Endothelial cell (in vitro differentiated cells): Measurements from ENCODE around the gene KLRC2. TPM values are rescaled to one million over a fixed set of nuclear protein-coding genes. Genes with fewer than 3 reads are reported as not detected.
"Not testable (repeated sequence)": the region's sequence is repeated elsewhere in the genome, so short reads cannot be mapped to it uniquely, and the experiment has no call there.

ENCODE experiments used
- DNase-seq: peaks from one replicate; pipeline ENCODE4 v3.0.0; 2021; ENCODE audit warnings: low spot score
- H3K27ac Mint-ChIP-seq: one replicate; pipeline ENCODE4 v1.8.0; 2021; ENCODE audit warnings: mixed read lengths, inconsistent platforms; ENCODE audit not compliant: unreplicated experiment
- H3K27me3 Mint-ChIP-seq: one replicate; pipeline ENCODE4 v1.8.0; 2021; ENCODE audit warnings: mild to moderate bottlenecking, moderate library complexity, mixed read lengths, inconsistent platforms; ENCODE audit not compliant: unreplicated experiment
- H3K36me3 Mint-ChIP-seq: one replicate; pipeline ENCODE4 v1.8.0; 2021; ENCODE audit warnings: mild to moderate bottlenecking, low read depth, mixed read lengths, inconsistent platforms; ENCODE audit not compliant: unreplicated experiment
- H3K4me1 Mint-ChIP-seq: one replicate; pipeline ENCODE4 v1.8.0; 2021; ENCODE audit warnings: mild to moderate bottlenecking, mixed read lengths, inconsistent platforms; ENCODE audit not compliant: unreplicated experiment
- H3K4me3 Mint-ChIP-seq: one replicate; pipeline ENCODE4 v1.8.0; 2021; ENCODE audit warnings: mild to moderate bottlenecking, mixed read lengths, inconsistent platforms; ENCODE audit not compliant: unreplicated experiment
- H3K9me3 Mint-ChIP-seq: one replicate; pipeline ENCODE4 v1.8.0; 2021; ENCODE audit warnings: mixed read lengths, inconsistent platforms; ENCODE audit not compliant: unreplicated experiment
- total RNA-seq: library from RNA; stranded (reverse); fragmentation: NEBNext Ultra II Directional; extraction: Animal tissue kit (Norgen Biotek cat#: 25700); gene quantifications from one replicate; pipeline ENCODE4 v1.2.1, GENCODE V29; 2021; ENCODE audit not compliant: unreplicated experiment
- TF ChIP-seq, protein P1 (sequence below): fragments of 200-600 bp; sonication (generic); IDR thresholded peaks from one replicate; pipeline ENCODE4 v1.5.0; 2021; ENCODE audit warnings: antibody characterized with exemption; ENCODE audit not compliant: unreplicated experiment

Gene KLRC2
- total RNA-seq, 1 donor from 2014 or later = not detected

DNA sequence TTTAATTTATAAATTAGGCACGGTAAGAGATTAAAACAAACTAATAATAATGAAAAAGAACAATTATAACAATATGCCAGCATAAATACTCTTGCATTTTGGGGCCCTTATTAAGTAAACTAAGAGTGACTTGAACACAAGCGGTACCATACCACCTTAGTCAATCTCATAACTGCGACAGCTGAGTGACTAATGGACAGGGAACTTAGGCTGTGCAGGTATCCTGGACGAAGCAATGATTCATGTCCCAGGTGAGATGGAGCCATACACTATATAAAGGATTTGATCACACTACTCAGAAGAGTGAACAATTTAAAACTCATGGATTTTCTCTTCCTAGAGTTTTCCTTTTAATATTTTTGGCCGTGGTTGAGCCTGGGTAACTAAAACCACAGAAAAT, 30.5 kb downstream of the KLRC2 start:
- Mint-ChIP-seq H3K27ac (no peak overlapping the region), H3K4me3 (no peak overlapping the region), H3K27me3 (no peaks in the 10 kb centered on the region)

DNA sequence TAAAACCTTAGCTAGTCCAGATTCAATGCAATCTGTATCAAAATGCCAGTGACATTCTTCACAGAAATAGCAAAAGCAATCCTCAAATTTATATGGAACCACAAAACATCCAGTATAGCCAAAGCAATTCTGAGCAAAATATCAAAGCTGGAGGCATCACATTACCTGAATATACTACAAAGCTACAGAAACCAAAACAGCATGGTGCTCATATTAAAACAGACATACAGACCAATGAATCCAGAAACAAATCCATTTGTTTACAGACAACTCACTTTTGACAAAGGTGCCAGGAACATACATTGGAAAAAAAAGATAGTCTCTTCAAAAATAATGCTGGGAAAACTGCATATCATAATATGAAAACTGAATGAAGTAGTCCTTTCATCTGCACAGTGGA, 31.0 kb downstream of the KLRC2 start:
- H3K4me1 Mint-ChIP-seq = peaks cover 6% of the 10 kb centered on the region
- TF ChIP-seq, protein P1, sequence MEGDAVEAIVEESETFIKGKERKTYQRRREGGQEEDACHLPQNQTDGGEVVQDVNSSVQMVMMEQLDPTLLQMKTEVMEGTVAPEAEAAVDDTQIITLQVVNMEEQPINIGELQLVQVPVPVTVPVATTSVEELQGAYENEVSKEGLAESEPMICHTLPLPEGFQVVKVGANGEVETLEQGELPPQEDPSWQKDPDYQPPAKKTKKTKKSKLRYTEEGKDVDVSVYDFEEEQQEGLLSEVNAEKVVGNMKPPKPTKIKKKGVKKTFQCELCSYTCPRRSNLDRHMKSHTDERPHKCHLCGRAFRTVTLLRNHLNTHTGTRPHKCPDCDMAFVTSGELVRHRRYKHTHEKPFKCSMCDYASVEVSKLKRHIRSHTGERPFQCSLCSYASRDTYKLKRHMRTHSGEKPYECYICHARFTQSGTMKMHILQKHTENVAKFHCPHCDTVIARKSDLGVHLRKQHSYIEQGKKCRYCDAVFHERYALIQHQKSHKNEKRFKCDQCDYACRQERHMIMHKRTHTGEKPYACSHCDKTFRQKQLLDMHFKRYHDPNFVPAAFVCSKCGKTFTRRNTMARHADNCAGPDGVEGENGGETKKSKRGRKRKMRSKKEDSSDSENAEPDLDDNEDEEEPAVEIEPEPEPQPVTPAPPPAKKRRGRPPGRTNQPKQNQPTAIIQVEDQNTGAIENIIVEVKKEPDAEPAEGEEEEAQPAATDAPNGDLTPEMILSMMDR = no peak
- no peaks in the 10 kb centered on the region for H3K9me3 Mint-ChIP-seq
- no peak overlapping the region for H3K4me3 Mint-ChIP-seq
- no peak for DNase-seq
- no peaks in the 10 kb centered on the region for H3K36me3 Mint-ChIP-seq
- no peak overlapping the region for H3K27ac Mint-ChIP-seq
- H3K27me3 Mint-ChIP-seq = no peaks in the 10 kb centered on the region

More for the DNA sequence above, 30.5 kb downstream of the KLRC2 start:
- Mint-ChIP-seq H3K4me1 (peaks cover 6% of the 10 kb centered on the region), H3K9me3 (no peaks in the 10 kb centered on the region), H3K36me3 (no peaks in the 10 kb centered on the region)
- TF ChIP-seq, protein P1 = no peak
- DNase-seq = no peak

DNA sequence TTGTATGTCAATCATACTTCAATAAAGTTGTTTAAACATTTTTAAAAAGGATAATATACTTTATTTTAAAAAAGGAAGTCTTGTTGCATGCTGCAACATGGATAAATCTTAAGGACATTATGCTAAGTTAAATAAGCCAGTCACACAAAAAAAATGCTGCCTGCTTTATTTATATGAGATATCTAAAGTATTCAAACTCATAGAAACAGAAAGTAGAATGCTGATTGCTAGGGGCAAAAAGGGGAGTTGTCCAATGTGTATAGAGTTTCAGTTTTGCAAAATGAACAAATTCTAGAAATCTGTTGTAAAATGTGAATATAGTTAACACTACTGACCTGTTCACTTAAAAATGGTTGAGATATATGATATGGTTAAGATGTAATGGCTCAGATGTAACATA, 35.0 kb downstream of the KLRC2 start:
- no peaks in the 10 kb centered on the region for H3K27me3 Mint-ChIP-seq
- H3K9me3 Mint-ChIP-seq = no peaks in the 10 kb centered on the region
- DNase-seq = no peak
- no peaks in the 10 kb centered on the region for H3K4me1 Mint-ChIP-seq
- no peak overlapping the region for H3K27ac Mint-ChIP-seq
- TF ChIP-seq, protein P1 = no peak
- H3K4me3 Mint-ChIP-seq = no peak overlapping the region
- no peaks in the 10 kb centered on the region for H3K36me3 Mint-ChIP-seq

DNA sequence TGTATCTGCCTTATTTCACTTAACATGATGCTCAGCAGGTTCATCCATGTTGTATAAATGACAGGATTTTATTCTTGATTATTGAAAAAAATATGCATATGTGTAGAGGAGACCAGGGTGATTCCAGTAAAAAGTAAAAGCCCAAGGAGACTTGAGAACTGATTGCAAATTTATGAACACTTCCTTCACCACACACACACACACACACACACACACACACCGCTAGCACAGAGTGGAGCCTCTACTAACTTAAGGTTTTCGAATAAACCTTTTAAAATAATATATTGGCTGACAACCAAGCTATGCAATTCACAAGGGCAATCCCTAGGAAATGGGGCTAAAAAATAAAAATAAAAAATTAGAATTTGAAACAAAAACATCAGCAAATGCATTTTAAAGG, 37.6 kb downstream of the KLRC2 start:
- H3K9me3 Mint-ChIP-seq = no peaks in the 10 kb centered on the region
- no peaks in the 10 kb centered on the region for H3K27me3 Mint-ChIP-seq
- TF ChIP-seq, protein P1 = no peak
- H3K27ac Mint-ChIP-seq = no peak overlapping the region
- no peak overlapping the region for H3K4me3 Mint-ChIP-seq
- no peaks in the 10 kb centered on the region for H3K36me3 Mint-ChIP-seq
- DNase-seq = no peak
- no peaks in the 10 kb centered on the region for H3K4me1 Mint-ChIP-seq

DNA sequence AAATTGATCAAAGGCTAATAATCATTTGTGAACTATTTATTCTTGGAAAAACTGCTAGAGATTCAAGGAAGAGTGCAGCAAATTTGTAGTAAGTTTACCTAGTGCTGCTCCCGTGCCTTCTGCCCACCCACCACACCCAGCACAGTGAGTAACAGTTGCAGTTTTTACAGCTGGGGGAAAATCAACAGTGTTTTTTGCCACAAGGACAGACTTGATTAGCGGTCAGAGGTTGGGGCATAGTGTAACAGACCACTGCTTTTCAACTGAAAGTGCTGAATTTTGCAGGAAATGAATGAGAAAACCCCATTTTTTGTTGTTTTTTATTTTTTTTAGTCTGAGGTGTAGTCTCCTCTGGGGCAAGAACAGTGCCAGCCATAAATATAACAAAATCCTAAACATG, 38.5 kb downstream of the KLRC2 start:
- no peak for DNase-seq
- TF ChIP-seq, protein P1 = no peak
- H3K4me1 Mint-ChIP-seq = no peaks in the 10 kb centered on the region
- H3K27ac Mint-ChIP-seq = no peak overlapping the region
- H3K27me3 Mint-ChIP-seq = no peaks in the 10 kb centered on the region
- no peaks in the 10 kb centered on the region for H3K36me3 Mint-ChIP-seq
- no peak overlapping the region for H3K4me3 Mint-ChIP-seq
- no peaks in the 10 kb centered on the region for H3K9me3 Mint-ChIP-seq

DNA sequence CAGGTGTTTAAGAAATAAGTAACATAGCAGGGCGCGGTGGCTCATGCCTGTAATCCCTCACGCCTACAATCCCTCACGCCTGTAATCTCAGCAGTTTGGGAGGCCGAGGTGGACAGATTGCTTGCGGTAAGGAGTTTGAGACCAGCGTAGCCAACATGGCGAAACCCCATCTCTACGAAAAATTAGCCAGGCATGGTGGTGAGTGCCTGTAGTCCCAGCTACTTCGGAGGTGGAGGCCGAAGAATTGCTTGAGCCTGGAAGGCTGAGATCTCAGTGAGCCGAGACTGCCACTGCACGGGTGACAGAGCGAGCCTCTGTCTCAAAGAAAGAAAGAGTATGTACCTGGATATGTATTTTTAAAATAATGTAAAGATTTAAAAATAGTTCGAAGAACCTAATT, 39.6 kb downstream of the KLRC2 start:
- H3K27me3 Mint-ChIP-seq, H3K4me3 Mint-ChIP-seq, H3K36me3 Mint-ChIP-seq, H3K27ac Mint-ChIP-seq, H3K9me3 Mint-ChIP-seq, DNase-seq, H3K4me1 Mint-ChIP-seq: not testable (repeated sequence)
